ENCODE data around the gene PACS2.

DNA sequence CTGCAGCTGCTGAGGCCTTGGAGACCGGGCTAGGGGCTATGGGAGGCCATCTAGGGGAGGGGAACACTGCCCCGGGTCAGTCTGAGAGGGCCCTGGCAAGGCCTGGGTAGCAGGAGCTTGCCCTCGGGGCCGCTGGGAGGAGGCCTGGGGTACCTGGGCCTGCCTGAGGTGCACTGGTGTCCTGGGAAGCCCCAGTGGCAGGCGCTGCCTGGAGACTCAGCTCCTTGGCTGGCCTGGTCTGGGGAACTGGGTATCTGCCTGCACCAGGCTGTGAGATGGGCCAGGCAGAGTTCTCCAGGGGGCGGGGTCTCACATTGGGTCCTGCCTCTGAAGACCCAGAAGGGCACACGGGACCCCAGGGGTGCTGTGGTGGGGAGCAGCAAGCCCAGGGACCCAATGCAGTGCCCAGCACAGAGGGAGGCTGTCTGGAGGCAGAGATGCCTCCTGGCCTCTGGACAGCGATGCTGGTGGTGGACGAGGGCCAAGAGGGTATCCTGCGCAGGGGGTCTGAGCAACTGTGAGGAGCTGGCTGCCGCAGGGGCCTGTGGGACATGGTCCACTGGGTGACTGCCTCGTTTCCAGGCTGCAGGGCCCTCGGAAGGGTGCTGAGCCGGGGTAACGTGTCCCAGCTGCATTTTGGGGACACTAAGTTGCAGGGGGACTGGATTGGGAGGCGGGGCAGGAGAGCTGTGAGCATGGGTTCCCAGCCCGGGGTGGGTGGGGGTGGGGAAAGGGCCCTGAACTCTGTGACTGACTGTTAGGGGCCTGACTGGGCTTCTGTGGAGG, 97.6 kb downstream of the PACS2 start:
- TF ChIP-seq, protein P1, sequence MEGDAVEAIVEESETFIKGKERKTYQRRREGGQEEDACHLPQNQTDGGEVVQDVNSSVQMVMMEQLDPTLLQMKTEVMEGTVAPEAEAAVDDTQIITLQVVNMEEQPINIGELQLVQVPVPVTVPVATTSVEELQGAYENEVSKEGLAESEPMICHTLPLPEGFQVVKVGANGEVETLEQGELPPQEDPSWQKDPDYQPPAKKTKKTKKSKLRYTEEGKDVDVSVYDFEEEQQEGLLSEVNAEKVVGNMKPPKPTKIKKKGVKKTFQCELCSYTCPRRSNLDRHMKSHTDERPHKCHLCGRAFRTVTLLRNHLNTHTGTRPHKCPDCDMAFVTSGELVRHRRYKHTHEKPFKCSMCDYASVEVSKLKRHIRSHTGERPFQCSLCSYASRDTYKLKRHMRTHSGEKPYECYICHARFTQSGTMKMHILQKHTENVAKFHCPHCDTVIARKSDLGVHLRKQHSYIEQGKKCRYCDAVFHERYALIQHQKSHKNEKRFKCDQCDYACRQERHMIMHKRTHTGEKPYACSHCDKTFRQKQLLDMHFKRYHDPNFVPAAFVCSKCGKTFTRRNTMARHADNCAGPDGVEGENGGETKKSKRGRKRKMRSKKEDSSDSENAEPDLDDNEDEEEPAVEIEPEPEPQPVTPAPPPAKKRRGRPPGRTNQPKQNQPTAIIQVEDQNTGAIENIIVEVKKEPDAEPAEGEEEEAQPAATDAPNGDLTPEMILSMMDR (IDR thresholded peaks at IDR 0.05), result no peak
- TF ChIP-seq EZH2 (IDR thresholded peaks at IDR 0.05) (no peak), EZH2phosphoT487 (IDR thresholded peaks at IDR 0.05) (no peak)
